Sciatic nerve (tissue), 2 donors: ENCODE measurements around the gene AKNA. TPM values are rescaled to one million over a fixed set of nuclear protein-coding genes. Genes with fewer than 3 reads are reported as not detected.
"Not testable (repeated sequence)": the region's sequence is repeated elsewhere in the genome, so short reads cannot be mapped to it uniquely, and the experiment has no call there.

Source experiments
- ATAC-seq: fragments of 200-7000 bp; cut with Tn5 transposase; one replicate; pipeline ENCODE4 v1.9.1; 2020; ENCODE audit warnings: mild to moderate bottlenecking, moderate library complexity
- DNase-seq: peaks from one replicate; pipeline ENCODE4 v3.0.0-alpha.2; 2020; ENCODE audit warnings: low spot score
- intact Hi-C: fragments of 100-400 bp; cut with DNase I; formaldehyde crosslinking; loops from one replicate; pipeline ENCODE4 v1.14.2; 2022
- total RNA-seq: library from RNA; stranded (reverse); fragmentation: NEBNext Ultra II Directional; extraction: Animal tissue kit (Norgen Biotek cat#: 25700); gene quantifications from one replicate; pipeline ENCODE4 v1.2.1, GENCODE V29; 2021
- donor health status: DM: no; HTN: no; CAD: no.
- donor health status: DM: no; HTN: no; CAD: no.

Gene AKNA
- total RNA-seq, 1 donor from 2014 or later, result 29.0 TPM

DNA sequence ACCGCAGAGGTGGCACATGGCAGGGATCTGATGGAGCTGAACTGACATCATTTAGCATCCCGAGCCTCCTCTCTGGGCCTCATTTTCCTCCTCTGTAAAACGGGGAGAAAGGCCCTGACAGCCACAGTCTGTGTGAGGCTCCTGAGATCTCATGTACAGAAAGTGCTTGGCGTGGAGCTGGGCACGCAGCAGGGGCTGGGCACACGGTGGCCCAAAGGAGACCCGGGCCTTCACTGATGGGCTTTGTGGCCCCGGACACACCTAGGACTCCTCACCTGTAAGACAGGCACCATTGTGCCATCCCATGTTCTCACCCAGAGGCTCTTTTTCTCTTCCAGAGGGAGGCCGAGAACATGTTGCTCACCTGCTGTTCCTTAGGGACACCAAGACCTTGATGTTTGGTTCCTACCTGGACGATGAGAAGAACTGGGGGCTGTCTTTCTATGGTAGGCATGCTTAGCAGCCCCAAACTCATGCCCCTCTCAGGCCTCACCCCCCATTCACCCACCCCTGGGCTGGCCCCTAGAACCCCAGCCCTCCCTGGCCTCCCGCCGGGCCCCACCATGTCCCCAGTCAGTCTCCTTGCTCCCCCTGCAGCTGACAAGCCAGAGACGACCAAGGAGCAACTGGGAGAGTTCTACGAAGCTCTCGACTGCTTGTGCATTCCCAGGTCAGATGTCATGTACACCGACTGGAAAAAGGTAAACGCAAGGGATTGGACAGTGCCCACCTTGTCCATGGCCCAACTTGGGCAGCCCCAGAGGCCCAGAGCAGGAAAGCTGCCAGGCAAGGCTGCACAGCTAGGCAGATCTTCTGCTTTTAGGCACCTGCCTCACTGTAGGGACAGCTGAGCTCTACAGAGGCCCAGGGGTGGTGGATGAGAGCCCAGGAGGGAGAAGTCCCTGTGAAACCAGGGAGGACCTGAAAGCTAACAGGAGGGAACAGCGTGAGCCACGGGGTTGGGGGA is 56.3 kb downstream of the AKNA start:
- ATAC-seq, intact Hi-C loops, DNase-seq: not testable (repeated sequence)

DNA sequence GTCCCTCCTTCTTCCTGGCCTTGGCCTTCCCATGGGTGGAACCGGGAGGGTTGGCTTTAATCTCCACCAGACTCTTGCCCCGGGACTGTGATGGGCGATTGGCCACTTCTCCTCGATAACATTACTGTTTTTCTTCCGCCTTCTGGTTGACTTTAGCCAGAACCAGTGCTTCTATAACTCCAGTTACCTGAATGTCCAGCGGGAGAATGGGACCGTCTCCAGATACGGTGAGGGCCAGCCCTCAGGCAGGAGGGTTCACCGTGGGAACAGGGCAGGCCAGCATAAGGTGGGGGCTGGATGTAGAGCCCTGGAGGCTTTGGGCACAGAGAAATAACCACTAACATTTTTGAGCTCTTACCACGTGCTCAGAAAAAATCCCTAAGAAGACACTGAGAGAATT is 57.1 kb downstream of the AKNA start:
- no peak for ATAC-seq
- no peak for DNase-seq
- intact Hi-C loops, result no loop called here

DNA sequence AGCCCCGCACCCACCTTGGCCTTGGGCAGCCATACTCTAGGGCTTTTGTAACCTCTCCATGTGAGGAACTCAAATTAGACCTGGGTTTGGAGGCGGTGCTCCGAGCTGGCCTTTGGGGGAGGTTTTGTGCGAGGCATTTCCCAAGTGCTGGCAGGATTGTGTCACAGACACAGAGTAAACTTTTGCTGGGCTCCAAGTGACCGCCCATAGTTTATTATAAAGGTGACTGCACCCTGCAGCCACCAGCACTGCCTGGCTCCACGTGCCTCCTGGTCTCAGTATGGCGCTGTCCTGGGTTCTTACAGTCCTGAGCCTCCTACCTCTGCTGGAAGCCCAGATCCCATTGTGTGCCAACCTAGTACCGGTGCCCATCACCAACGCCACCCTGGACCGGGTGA is 58.2 kb downstream of the AKNA start, which contains the start of gene ORM2:
TSS of gene ORM2 (plus strand) at position 245 of the 398 bp plus-strand sequence. CDS start at position 281, 36 bp downstream.
- intact Hi-C loops, ATAC-seq, DNase-seq: not testable (repeated sequence)

DNA sequence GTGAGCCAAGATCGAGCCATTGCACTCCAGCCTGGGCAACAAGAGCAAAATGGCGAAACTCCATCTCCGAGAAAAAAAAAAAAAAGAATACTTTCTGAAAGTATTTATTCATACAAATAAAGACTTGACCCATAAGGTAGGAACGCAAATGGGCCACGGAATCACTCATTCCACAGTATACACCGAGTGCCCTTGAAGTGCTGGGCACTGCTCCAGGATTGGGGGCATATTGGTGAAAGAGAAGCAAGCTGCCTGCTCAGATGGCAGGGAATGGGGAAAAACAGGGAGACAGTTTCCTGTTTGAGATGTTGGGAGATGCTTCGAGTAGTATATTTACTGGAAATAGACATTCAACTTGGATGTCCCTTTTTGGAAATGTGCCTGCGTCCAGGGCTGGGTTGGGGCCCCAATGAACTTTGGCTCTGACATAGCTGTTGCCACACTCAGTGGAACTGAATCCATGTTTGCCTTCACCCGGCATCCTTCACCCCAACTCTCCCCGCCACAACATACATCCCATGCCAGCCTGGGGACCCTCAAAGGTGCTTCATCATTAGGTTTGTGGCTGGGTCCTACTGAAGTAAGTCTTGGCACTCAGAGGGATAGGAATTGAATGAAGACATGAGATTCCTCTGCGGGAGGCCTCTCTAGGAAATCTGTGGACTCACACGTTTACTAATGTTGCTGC is 58.7 kb downstream of the AKNA start:
- ATAC-seq, intact Hi-C loops, DNase-seq: not testable (repeated sequence)

DNA sequence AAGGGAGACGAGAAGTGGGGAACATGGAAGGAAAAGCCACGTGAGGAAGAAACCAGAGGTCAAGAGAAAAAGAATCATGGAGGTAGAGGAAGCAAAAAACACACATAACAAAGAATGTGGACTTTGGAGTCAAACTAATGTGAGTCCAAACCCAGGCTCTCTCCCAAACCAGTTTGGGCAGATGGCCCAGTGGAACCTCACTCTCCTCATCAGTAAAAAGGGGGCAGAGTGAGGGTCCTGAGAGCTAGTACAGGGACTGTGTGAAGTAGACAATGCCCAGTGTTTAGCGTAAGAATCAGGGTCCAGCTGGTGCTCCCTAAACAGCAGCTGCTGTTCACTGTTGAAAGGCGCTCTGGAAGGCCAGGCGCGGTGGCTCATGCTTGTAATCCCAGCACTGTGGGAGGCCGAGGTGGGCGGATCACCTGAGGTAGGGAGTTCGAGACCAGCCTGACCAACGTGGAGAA is 59.4 kb downstream of the AKNA start:
- intact Hi-C loops, ATAC-seq, DNase-seq: not testable (repeated sequence)

DNA sequence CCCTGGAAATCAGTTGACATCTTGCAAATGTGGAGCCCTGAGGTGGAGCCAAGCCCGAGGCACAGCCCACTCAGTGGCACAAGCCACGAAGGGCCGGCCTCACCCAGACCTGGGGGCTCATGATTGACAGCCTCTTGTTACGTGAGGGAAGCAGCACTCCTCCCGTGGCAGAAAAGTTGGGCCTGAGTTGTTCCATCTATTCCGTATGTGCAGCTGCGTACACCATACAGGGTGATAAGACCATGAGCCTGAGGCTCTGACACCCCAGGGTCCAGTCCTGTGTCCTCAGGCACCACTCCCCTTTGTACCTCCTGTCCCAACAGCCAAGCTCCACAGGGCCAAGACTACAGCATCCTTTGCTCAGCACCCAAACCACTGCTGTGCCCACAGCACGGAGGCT is 60.0 kb downstream of the AKNA start:
- intact Hi-C loops, result no loop called here
- ATAC-seq (no peak), DNase-seq (no peak)

DNA sequence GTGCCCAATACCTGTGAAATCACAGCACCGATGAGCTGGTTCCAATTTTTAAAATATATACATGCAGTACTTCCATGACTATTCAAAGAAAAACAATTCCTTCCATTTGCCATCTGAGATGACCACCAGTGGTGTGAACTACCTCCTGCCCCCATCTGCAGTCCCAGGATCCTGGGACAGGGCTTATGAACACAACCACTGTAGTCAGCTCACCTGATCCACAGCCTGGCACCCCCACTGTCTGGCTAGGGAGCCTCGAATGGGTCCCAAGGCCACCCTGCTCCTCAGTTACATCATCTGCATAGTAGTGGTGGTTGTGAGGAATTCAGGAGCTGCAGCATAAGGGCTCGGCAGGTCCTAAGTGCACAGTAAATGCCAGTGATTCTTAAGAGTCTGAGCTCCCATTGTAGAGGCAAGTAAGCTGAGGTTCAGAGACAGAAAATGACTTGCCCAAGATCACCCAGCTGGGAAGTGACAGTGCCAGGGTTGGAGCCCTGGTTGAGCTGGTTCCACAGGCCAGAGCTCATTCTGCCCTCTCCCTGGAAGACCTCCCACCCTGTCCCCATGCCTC is 62.0 kb downstream of the AKNA start:
- DNase-seq, intact Hi-C loops, ATAC-seq: not testable (repeated sequence)

DNA sequence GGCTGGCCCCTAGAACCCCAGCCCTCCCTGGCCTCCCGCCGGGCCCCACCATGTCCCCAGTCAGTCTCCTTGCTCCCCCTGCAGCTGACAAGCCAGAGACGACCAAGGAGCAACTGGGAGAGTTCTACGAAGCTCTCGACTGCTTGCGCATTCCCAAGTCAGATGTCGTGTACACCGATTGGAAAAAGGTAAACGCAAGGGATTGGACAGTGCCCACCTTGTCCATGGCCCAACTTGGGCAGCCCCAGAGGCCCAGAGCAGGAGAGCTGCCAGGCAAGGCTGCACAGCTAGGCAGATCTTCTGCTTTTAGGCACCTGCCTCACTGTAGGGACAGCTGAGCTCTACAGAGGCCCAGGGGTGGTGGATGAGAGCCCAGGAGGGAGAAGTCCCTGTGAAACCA is 62.8 kb downstream of the AKNA start:
- ATAC-seq, DNase-seq, intact Hi-C loops: not testable (repeated sequence)

DNA sequence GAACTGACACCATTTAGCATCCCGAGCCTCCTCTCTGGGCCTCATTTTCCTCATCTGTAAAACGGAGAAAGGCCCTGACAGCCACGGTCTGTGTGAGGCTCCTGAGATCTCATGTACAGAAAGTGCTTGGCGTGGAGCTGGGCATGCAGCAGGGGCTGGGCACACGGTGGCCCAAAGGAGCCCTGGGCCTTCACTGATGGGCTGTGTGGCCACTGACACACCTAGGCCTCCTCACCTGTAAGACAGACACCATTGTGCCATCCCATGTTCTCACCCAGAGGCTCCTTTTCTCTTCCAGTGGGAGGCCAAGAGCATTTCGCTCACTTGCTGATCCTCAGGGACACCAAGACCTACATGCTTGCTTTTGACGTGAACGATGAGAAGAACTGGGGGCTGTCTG is 63.3 kb downstream of the AKNA start:
- no peak for ATAC-seq
- intact Hi-C loops, result no loop called here
- no peak for DNase-seq

DNA sequence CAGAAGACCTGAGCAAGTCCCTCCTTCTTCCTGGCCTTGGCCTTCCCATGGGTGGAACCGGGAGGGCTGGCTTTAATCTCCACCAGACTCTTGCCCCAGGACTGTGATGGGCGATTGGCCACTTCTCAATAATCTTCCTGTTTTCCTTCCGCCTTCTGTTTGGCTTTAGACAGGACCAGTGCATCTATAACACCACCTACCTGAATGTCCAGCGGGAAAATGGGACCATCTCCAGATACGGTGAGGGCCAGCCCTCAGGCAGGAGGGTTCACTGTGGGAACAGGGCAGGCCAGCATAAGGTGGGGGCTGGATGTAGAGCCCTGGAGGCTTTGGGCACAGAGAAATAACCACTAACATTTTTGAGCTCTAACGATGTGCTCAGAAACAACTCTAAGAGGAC is 63.9 kb downstream of the AKNA start:
- intact Hi-C loops, ATAC-seq, DNase-seq: not testable (repeated sequence)

DNA sequence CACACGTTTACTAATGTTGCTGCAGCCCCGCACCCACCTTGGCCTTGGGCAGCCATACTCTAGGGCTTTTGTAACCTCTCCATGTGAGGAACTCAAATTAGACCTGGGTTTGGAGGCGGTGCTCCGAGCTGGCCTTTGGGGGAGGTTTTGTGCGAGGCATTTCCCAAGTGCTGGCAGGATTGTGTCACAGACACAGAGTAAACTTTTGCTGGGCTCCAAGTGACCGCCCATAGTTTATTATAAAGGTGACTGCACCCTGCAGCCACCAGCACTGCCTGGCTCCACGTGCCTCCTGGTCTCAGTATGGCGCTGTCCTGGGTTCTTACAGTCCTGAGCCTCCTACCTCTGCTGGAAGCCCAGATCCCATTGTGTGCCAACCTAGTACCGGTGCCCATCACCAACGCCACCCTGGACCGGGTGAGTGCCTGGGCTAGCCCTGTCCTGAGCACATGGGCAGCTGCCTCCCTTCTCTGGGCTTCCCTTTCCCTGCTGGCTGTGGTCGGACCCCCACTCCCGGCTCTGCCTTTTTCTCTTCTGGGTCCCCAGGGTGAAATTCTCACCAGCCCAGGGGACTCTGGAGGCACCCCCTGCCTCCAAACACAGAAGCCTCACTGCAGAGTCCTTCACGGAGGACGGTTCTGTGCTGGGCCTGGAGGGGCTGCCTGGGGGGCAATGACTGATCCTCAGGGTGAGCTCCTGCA is 64.8 kb downstream of the AKNA start, which contains the start of gene ORM1:
TSS of gene ORM1 (plus strand) at position 268 of the 701 bp plus-strand sequence. CDS start at position 304, 36 bp downstream.
- ATAC-seq, intact Hi-C loops, DNase-seq: not testable (repeated sequence)

DNA sequence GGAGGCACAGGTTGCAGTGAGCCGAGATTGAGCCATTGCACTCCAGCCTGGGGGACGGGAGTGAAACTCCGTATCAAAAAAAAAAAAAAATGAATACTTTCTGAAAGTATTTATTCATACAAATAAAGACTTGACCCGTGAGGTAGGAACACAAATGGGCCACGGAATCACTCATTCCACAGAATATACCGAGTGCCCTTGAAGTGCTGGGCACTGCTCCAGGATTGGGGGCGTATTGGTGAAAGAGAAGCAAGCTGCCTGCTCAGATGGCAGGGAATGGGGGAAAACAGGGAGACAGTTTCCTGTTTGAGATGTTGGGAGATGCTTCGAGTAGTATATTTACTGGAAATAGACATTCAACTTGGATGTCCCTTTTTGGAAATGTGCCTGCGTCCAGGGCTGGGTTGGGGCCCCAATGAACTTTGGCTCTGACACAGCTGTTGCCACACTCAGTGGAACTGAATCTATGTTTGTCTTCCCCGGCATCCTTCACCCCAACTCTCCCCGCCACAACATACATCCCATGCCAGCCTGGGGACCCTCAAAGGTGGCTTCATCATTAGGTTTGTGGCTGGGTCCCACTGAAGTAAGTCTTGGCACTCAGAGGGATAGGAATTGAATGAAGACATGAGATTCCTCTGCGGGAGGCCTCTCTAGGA is 65.5 kb downstream of the AKNA start:
- intact Hi-C loops, DNase-seq, ATAC-seq: not testable (repeated sequence)

DNA sequence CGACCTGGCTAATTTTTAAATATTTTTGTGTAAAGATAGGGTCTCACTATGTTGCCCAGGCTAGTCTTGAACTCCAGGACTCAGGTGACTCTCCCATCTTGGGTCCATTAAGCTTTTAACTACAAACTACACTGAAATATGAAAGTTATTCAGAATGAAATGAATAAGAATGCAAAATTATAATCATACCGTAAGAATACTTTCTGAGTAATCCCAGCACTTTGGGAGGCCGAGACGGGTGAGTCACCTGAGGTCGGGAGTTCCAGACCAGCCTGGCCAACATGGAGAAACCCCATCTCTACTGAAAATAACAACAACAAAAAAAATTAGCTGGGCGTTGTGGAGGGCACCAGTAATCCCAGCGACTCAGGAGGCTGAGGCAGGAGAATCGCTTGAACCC is 66.0 kb downstream of the AKNA start:
- intact Hi-C loops, result no loop called here
- no peak for DNase-seq
- no peak for ATAC-seq

DNA sequence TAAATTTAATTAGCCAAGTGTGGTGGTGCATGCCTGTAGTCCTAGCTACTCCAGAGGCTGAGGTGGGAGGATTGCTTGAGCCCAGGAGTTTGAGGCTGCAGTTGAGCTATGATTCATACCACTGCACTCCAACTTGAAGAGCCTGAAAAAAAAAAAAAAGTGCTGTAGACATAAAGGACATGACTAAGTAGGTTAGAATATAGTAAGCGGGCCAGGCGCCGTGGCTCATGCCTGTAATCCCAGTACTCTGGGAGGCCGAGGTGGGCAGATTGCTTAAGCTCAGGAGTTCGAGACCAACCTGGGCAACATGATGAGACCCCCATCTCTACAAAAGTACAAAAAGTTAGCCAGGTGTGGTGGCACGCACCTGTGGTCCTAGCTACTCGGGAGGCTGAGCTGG is 67.1 kb downstream of the AKNA start:
- DNase-seq, intact Hi-C loops, ATAC-seq: not testable (repeated sequence)

DNA sequence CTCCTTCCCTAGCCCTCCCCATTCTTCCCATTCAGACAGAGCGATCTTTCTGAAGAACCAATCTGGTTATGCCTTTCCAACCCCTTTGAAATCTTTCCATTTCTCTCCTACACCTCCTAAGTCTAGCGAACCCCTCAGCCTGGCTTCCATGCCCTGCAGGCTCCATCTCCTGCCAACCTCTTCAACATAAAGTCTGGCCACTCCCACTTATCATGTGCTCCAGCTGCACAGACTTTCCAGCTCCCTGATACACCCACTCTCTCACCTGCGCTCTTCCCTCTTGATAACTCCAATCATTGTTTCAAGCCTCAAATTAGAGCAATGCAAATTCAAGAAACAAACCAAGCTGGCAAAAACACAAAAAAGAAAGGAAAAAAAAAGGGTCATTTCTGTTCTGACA is 68.6 kb downstream of the AKNA start:
- DNase-seq (peak; percentile 7), ATAC-seq (no peak)
- intact Hi-C loops, result no loop called here

DNA sequence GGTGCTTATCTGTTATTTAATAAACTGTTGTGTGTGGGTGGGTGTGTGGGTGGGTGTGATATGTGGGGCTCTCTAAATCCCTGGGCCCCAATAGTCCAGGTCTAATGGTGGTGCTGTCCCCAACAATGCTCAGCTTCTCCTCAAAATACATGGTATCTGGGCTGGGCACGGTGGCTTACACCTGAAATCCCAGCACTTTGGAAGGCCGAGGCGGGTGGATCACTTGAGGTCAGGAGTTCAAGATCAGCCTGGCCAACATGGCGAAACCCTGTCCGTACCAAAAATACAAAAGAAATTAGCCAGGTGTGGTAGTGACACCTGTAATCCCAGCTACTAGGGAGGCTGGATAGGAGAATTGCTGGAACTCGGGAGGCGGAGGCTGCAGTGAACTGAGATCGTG is 69.4 kb downstream of the AKNA start:
- peak; percentile 33 for DNase-seq
- ATAC-seq, result no peak
- intact Hi-C loops, result no loop called here

DNA sequence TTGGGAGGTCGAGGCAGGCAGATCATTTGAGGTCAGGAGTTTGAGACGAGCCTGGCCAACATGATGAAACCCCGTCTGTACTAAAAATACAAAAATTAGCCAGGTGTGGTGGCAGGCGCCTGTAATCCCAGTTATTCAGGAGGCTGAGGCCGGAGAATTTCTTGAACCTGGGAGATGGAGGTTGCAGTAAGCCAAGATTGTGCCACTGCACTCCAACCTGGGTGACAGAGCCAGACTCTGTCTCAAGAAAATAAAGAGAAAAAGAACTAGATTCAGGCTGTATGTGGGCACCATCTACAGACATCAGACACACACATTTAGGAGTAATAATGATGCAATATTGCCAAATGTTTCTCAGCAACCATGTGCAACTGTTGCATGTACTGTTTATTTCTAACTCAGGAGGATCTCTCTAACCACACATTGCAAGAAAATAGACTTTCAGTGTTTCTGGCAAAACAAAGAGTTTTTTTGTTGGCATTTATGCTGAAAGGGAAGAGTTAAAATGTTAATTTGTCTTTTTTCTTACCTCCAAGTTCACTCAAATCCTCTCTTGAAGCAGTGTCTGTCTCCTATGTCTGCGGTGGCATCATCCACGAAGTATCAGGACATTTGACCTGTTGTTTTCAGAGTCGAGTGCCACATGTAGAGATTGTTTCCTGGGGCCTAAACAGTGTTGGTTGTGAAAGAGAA is 70.0 kb downstream of the AKNA start:
- ATAC-seq, result no peak
- DNase-seq, result peak; percentile 12
- intact Hi-C loops, result no loop called here
